H1 (cell line): Measurements from ENCODE around the gene CACNA1D.

Source experiments
- EZH2 ChIP-seq: fragments of 200-600 bp; sonication (generic); IDR thresholded peaks from 2 replicates; pipeline ENCODE4 v1.7.1; 2012; ENCODE audit warnings: low read depth, mild to moderate bottlenecking, moderate library complexity, low read length, inconsistent platforms; ENCODE audit not compliant: severe bottlenecking
- HDAC2 ChIP-seq, 2 experiments: fragments of 300-600 bp in 1 of 2; sonication (generic) in 1 of 2; IDR thresholded peaks; 2 replicates each; pipeline ENCODE4 v1.6.1; 2011 to 2012; ENCODE audit warnings: low read depth in 2 of 2, low read length in 2 of 2, mild to moderate bottlenecking in 2 of 2, moderate library complexity in 2 of 2, borderline replicate concordance in 1 of 2, inconsistent platforms in 1 of 2
- POLR2A ChIP-seq, 2 experiments: IDR thresholded peaks; 1 replicate in 1 of 2; 2 replicates in 1 of 2; pipeline ENCODE4 v1.6.1; 2011; ENCODE audit warnings: low read depth in 2 of 2, low read length in 2 of 2, mild to moderate bottlenecking in 2 of 2; ENCODE audit errors: control extremely low read depth in 1 of 2
- RBBP5 ChIP-seq: IDR thresholded peaks from 2 replicates; pipeline ENCODE4 v1.7.1; 2012; ENCODE audit warnings: low read depth, mild to moderate bottlenecking, inconsistent platforms, low read length, moderate library complexity, borderline replicate concordance
- SUZ12 ChIP-seq: fragments of 200-600 bp; sonication (generic); IDR thresholded peaks from 2 replicates; pipeline ENCODE4 v1.6.1; 2012; ENCODE audit warnings: mild to moderate bottlenecking, inconsistent platforms, low read length, moderate library complexity, mixed read lengths

DNA sequence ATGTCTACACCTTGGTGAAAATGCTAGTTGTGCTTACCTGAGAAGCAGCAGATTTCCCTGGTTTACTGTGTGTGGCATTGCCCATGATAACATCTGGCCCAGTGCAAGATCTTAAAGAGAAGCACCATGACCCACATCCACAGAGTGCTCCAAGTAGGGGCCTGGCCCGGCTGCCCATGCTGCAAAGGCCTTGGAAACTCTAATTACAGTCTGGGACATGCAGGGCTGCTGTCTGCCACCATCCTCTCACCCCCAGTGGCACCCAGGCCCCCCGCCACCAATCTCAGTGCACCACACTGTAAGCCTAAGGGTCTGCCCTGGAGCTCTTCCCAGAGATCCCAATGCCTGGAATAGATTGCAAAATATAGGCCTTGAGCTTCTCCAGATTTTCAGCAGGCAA, 219.2 kb downstream of the CACNA1D start:
- TF ChIP-seq SUZ12: no peak
- no peak for TF ChIP-seq RBBP5
- TF ChIP-seq POLR2A (IDR thresholded peaks at IDR 0.05; ENCODE audit: control extremely low read depth in 1 of 2, low read depth in 2 of 2, low read length in 2 of 2): no peak
- no peak for TF ChIP-seq EZH2
- no peak for TF ChIP-seq HDAC2 (IDR thresholded peaks at IDR 0.05; ENCODE audit: borderline replicate concordance in 1 of 2, low read depth in 2 of 2, low read length in 2 of 2)
